Mammary epithelial cell (primary cell): ENCODE results near the gene MAD2L1BP.

Experiments
- EZH2 ChIP-seq: IDR thresholded peaks from 2 replicates; pipeline ENCODE4 v1.6.1; 2012; ENCODE audit warnings: low read length, inconsistent platforms, borderline replicate concordance
- TF ChIP-seq, protein P1 (sequence below), 2 donors: IDR thresholded peaks in 1 of 2; conservative IDR thresholded peaks in 1 of 2; 2 replicates each; pipeline ENCODE4 v1.5.1; 2011 to 2012; ENCODE audit warnings: inconsistent platforms in 2 of 2, low read length in 2 of 2, mild to moderate bottlenecking in 2 of 2, control low read depth in 1 of 2, low read depth in 1 of 2; ENCODE audit not compliant: insufficient read depth in 1 of 2; ENCODE audit errors: extremely low read depth in 1 of 2

DNA sequence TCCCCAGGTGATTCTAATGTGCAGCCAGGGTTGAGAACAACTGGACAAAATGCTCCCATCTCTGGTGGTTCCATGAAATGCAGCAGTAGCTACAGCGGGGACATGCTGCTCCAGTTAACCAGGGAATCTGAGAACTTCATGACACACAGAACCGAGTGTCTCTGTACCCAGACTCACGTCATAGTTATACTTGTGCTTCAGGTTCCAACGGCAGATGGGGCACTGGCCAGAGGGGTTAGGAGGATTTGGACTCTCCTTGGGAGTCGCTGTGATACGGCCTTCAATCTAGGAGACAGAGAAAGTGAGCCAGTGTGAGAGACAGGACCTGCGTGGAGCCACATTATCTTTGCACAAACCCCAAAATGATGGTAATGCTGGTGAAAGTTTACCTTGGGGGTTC lies 42.7 kb downstream of the MAD2L1BP start:
- TF ChIP-seq, protein P1, sequence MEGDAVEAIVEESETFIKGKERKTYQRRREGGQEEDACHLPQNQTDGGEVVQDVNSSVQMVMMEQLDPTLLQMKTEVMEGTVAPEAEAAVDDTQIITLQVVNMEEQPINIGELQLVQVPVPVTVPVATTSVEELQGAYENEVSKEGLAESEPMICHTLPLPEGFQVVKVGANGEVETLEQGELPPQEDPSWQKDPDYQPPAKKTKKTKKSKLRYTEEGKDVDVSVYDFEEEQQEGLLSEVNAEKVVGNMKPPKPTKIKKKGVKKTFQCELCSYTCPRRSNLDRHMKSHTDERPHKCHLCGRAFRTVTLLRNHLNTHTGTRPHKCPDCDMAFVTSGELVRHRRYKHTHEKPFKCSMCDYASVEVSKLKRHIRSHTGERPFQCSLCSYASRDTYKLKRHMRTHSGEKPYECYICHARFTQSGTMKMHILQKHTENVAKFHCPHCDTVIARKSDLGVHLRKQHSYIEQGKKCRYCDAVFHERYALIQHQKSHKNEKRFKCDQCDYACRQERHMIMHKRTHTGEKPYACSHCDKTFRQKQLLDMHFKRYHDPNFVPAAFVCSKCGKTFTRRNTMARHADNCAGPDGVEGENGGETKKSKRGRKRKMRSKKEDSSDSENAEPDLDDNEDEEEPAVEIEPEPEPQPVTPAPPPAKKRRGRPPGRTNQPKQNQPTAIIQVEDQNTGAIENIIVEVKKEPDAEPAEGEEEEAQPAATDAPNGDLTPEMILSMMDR (conservative IDR thresholded peaks at IDR 0.05 in 1 of 2, IDR thresholded peaks at IDR 0.05 in 1 of 2; ENCODE audit: extremely low read depth in 1 of 2, insufficient read depth in 1 of 2, low read depth in 1 of 2, low read length in 2 of 2): no peak
- no peak for TF ChIP-seq EZH2
